GF-D8 (cell line): ENCODE results near the gene TLN1.

ENCODE experiments used
- DNase-seq: peaks from one replicate; lab custom pipeline; 2025; lab: John Stamatoyannopoulos, UW

The TLN1 gene

GRCh38 chr9:35683323-35683722, 48.7 kb downstream of the TLN1 start:
- DNase-seq = no peak

DNA sequence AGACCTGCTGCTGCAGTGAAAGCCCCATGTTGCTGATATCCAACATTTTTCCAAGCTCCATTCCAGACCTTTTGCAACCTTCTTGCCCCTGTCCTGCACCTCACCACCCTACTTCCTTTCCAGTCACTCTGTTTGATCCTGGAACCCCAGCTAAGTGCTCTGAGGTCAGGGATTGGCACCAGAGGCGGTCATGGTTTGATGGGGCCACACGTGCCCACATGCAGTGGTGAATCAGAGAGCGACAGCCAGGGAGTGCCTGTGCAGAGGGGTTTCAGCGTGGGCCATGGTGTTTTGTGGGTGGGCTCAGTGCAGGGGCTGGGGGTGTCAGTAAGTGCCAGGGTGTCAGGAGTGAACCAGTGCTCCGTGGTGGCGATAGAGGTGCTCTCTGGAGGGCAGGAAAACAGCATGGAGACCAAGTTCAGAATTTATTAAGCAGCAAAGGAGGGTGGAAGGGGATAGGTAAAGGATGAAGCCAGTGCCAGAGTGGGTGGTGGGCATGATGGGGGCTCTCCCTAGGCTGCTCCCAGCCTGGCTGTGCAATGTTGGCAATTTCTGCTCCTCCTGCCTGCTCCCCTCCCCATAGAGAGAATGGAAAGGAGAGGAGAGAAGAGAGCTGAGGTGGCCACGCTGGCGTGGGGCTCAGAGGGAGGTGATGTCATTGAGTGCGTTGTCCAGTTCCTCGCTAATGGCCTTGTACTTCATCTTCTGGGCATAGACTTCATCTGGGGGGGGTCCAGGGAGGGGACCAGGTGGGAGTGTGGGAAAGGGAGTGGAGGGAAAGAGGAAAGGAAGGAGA, 49.3 kb downstream of the TLN1 start:
- no peak for DNase-seq

DNA sequence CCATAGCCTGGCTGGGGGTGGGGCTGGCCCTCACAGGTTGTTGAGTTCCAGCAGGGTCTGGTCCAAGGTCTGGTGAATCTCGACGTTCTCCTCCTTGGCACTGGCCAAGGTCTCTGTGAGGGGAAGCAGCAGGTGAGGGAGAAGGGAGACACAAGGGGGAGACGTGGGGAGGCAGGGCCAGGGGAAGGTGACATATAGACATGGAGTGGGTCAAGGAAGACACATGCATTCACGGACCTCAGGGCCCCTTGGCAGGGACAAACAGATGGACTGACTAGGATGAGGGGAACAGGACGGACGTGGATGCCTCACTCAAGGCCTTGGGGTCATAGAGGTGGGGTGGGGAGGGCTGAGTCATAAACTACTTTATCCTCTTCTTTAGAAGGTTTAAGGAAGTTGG, 49.9 kb downstream of the TLN1 start:
- DNase-seq = no peak

- DNase-seq = no peak
Measured at GRCh38 chr9:35681341-35682002, 50.5 kb downstream of the TLN1 start.

GRCh38 chr9:35680331-35681105, 51.5 kb downstream of the TLN1 start:
- DNase-seq = no peak

- DNase-seq = no peak
Measured at GRCh38 chr9:35679766-35680330, 52.1 kb downstream of the TLN1 start.

DNA sequence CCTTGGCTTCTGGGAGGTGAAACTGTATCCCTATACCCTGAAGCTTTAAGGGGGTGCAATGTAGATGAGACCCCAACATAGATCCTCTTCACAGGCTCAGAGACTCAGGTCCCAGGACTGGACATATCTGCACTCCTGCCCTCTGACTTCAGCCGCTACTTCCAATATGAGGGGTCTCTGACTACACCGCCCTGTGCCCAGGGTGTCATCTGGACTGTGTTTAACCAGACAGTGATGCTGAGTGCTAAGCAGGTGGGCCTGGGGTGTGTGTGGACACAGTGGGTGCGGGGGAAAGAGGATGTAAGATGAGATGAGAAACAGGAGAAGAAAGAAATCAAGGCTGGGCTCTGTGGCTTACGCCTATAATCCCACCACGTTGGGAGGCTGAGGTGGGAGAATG, 52.9 kb downstream of the TLN1 start:
- DNase-seq = no peak

GRCh38 chr9:35675732-35676392, 56.1 kb downstream of the TLN1 start:
- DNase-seq = no peak

DNA sequence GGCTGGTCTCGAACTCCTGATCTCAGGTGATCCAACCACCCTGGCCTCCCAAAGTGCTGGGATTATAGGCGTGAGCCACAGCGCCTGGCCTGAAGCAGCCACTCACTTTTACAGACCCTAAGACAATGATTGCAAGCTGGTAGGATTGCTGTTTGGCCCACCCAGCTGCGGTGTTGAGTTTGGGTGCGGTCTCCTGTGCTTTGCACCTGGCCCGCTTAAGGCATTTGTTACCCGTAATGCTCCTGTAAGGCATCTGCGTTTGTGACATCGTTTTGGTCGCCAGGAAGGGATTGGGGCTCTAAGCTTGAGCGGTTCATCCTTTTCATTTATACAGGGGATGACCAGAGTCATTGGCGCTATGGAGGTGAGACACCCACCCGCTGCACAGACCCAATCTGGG, 56.8 kb downstream of the TLN1 start:
- no peak for DNase-seq

- DNase-seq = no peak
Measured at GRCh38 chr9:35674025-35674361, 58.0 kb downstream of the TLN1 start.

DNA sequence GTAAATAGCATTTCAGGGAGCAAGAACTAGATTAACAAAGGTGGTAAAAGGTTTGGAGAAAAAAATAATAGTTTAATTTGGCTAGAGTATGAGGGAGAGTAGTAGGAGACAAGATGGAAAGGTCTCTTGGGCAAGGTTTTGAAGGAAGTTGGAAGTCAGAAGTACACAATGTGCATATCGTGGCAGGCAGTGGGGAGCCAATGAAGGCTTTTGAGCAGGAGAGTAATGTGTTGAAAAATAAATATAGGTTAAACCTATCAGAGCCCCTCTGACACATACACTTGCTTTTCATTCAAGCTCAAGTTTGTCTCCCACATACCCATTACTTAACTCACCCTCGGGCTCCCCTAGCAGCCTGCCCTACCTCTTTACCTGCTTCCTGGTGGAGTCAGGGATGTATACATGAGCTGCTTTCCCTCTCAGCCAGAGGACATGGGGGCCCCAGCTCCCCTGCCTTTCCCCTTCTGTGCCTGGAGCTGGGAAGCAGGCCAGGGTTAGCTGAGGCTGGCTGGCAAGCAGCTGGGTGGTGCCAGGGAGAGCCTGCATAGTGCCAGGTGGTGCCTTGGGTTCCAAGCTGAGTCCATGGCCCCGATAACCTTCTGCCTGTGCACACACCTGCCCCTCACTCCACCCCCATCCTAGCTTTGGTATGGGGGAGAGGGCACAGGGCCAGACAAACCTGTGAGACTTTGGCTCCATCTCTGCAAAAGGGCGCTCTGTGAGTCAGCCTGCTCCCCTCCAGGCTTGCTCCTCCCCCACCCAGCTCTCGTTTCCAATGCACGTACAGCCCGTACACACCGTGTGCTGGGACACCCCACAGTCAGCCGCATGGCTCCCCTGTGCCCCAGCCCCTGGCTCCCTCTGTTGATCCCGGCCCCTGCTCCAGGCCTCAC, 58.6 kb downstream of the TLN1 start, which contains the start of gene CA9:
CA9 (plus strand) TSS at position 797 of the 893 bp plus-strand sequence; CDS start at position 829, 32 bp downstream.
- DNase-seq = no peak

- no peak for DNase-seq
Measured at GRCh38 chr9:35669331-35670145, 62.5 kb downstream of the TLN1 start.

- DNase-seq = no peak
Measured at GRCh38 chr9:35667939-35668338, 64.1 kb downstream of the TLN1 start.

- DNase-seq = no peak
Measured at GRCh38 chr9:35666549-35666948, 65.4 kb downstream of the TLN1 start.

DNA sequence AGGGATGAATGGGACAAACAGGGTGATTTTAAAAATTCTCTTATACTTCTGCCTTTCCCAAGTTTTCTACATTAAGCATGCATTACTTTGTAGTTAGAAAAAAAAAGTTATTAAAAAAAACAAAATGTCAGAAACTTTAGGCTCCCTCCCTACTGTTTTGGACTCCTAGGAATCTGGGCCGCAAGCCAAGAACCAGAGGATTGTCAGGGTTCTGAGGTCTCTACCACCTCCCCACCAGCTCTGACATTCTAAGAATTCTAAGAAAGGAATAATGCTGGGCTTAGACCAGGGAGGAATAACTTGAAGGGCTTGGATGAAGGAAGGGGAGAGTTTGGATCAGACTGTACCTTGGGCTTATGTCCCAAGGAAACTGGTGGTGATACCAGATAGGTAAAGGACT, 66.0 kb downstream of the TLN1 start:
- DNase-seq = no peak

DNA sequence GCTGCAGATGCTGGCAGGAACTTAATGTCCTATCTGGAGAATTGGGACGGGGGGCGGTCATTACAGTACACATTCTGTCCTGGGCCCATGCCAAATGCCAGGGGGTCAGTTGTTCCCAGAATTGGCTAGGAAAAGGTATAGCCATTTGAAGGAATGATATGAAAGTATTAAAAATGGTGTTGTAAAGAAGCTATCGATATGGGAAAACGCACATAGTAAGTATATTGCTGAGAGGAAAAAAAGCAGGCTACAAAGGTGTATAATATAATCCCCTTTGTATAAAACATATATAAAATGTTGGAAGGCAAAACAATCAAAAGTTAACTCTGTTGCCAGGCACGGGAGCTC, 66.5 kb downstream of the TLN1 start:
- DNase-seq = no peak

DNA sequence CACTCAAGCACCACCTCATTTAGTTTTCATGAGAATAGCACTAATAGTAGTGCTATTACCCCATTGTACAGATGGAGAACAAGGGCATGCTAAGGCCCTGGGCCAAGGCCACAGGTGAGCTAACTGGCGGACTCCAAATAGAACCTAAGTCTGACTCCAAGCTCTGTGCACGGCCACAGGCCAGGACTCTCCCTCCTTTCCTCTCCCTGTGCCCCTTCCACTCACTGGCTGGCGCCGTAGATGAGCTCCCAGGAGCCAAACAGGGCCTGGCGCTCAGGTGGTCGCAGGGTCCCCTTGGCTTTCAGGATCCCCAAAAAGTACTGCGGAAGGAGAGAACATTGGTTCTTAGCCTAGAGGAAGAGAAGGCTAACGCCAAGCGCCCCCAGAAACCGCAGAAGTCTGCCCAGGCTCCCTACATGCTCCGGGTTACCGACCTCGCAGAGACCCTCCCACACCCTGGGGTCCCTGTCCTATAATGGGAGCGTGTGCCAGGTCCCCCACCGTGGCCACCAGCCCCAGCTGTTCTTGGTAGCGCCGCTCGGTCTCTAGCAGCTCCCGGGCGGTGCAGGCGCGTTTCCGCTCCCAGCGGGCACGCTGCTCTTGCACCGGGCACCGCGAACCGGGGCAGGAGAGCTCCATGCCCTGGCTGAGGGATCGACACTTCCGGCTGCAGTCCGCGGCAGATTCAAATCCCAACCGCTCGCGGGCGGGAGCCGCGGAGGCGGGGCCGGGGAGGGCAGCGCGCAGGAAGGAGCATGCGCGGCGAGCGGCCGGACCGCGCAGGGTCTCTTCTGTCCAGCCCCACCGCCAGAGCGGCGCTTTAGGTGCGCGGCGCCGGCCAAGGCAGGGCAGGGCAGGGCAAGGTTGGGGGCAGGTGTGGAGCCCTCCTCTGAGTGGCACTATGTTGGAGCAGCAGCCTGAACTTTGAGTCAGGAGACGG, 67.2 kb downstream of the TLN1 start, which contains the start of gene ARHGEF39:
ARHGEF39 (minus strand) TSS at position 665 of the 940 bp plus-strand sequence; CDS start at position 639, 26 bp downstream.
- peak; percentile 15 for DNase-seq

DNA sequence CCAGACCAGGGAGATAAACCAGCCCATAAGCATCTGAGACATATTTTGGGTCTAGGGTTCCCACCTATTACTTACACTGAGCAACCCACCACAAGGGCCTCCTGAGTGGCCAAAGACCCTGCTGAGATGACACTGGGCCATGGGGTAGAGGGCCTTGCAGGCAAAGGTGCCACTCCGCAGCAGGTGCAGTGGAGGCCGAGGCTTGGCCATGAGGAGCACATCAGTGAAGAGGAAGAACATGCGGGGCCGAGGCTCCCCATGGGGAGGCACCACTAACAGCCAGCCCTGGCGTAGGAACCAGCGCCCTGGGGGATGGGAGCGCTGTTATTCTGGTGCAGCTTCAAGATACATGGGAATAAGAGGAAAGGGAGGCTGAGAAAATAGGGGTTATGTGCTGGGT, 69.6 kb downstream of the TLN1 start:
- DNase-seq = no peak
